Measurements from ENCODE around the gene SP3. TPM values are rescaled to one million over a fixed set of nuclear protein-coding genes. Genes with fewer than 3 reads are reported as not detected.

SP3 gene
- total RNA-seq: 100 to 1,000 TPM in 1 of 3 donors, 10 to 100 TPM in 2; 78.1 to 104 (median 88.9) TPM
- long read RNA-seq, donor 1, full-length matches to known transcripts: 71 of 114 reads
- long read RNA-seq, donor 1, partial matches to known transcripts: 27 of 114 reads
- long read RNA-seq, donor 1, other reads (novel, unspliced or antisense): 16 of 114 reads
- long read RNA-seq, donor 2, transcript SP3-203 (5 exons, 3,937 nt): major isoform, 7 of 14 reads
- long read RNA-seq, donor 2, partial matches to known transcripts: 3 of 14 reads
- long read RNA-seq, donor 2, other reads (novel, unspliced or antisense): 4 of 14 reads

DNA sequence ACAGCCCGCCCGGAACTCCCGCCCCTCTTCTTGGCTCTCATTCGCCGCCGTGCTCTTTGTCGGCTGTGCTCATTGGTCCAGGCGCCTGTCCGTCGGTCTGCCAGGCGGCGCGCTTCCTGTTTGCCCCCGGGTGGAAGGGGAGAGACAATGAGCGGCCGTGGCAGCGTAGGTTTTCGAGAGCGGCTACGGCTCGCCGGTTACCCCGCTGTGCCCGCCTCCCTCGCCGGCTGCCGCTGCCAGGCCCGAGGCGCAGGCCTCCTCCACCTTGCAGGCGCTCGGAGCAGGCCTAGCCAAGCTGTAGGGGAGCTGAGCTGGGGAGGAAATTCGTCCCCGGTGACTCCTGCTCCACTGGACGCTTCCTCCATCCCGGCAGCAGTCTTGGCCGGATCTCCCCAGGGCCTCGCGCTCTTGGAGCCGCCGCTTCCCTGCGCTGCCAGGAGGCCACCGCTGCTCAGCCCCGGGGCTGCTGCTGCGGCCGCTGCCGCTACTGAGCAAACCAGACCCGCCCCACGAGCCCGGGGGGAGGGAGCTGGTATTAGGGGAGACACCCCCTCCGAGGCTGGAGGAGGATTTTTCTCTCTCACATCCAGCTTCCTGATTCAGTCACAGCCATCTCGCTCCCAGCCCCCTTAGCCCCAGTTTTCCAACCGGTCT is at the start of gene SP3:
SP3 (minus strand) TSS at position 2 of the 654 bp plus-strand sequence. CDS start 202 bp downstream, outside the sequence.
- peak within 1 kb of the TSS; percentile 96 for H3K4me3 ChIP-seq
- H3K9me3 ChIP-seq: no peaks in the 10 kb centered on the region
- H3K4me1 ChIP-seq (ENCODE audit: low read depth): peaks cover 29% of the 10 kb centered on the region
- peak; percentile 83 for ATAC-seq
- peak; percentile 97 to 98 (median 98) for DNase-seq
- TF ChIP-seq CTCF (IDR thresholded peaks at IDR 0.05): no peak
- H3K36me3 ChIP-seq (ENCODE audit: low read depth): no peaks in the 10 kb centered on the region
- intact Hi-C loops (cut with DNase I, micrococcal nuclease): no loop called here

- intact Hi-C loops (cut with DNase I, micrococcal nuclease): no loop called here
- no peak for ATAC-seq
Measured at GRCh38 chr2:174014699-174015070, 49.5 kb upstream of the SP3 start.

GRCh38 chr2:174014011-174014698 is 49.0 kb upstream of the SP3 start:
- no peak overlapping the region for H3K4me3 ChIP-seq
- ATAC-seq: no peak

More at GRCh38 chr2:174014699-174015070, 49.5 kb upstream of the SP3 start:
- no peak for TF ChIP-seq CTCF (IDR thresholded peaks at IDR 0.05)
- Histone ChIP-seq H3K4me1 (ENCODE audit: low read depth) (no peaks in the 10 kb centered on the region), H3K4me3 (no peak overlapping the region), H3K36me3 (ENCODE audit: low read depth) (no peaks in the 10 kb centered on the region), H3K9me3 (no peaks in the 10 kb centered on the region)
- DNase-seq: no peak

GRCh38 chr2:174013315-174013751 is 48.2 kb upstream of the SP3 start:
- intact Hi-C loops (cut with DNase I, micrococcal nuclease): no loop called here
- DNase-seq (peak in 1 of 3 donors; percentile 60), ATAC-seq (peak; percentile 33)
- TF ChIP-seq CTCF (IDR thresholded peaks at IDR 0.05): no peak
- no peaks in the 10 kb centered on the region for H3K36me3 ChIP-seq (ENCODE audit: low read depth)
- H3K4me3 ChIP-seq: no peak overlapping the region
- no peaks in the 10 kb centered on the region for H3K4me1 ChIP-seq (ENCODE audit: low read depth)
- no peaks in the 10 kb centered on the region for H3K9me3 ChIP-seq

More at GRCh38 chr2:174014011-174014698, 49.0 kb upstream of the SP3 start:
- Histone ChIP-seq H3K4me1 (ENCODE audit: low read depth) (no peaks in the 10 kb centered on the region), H3K9me3 (no peaks in the 10 kb centered on the region), H3K36me3 (ENCODE audit: low read depth) (no peaks in the 10 kb centered on the region)
- no peak for TF ChIP-seq CTCF (IDR thresholded peaks at IDR 0.05)
- intact Hi-C loops (cut with DNase I, micrococcal nuclease): no loop called here
- DNase-seq: no peak

GRCh38 chr2:174012347-174013314 is 47.5 kb upstream of the SP3 start:
- TF ChIP-seq CTCF (IDR thresholded peaks at IDR 0.05): no peak

More at GRCh38 chr2:174012347-174013314, 47.5 kb upstream of the SP3 start:
- no peaks in the 10 kb centered on the region for H3K36me3 ChIP-seq (ENCODE audit: low read depth)
- intact Hi-C loops (cut with DNase I, micrococcal nuclease): no loop called here
- no peaks in the 10 kb centered on the region for H3K4me1 ChIP-seq (ENCODE audit: low read depth)
- peak; percentile 51 to 76 (median 68) for DNase-seq
- H3K9me3 ChIP-seq: no peaks in the 10 kb centered on the region
- H3K4me3 ChIP-seq: no peak overlapping the region
- peak; percentile 85 for ATAC-seq
